HEK293T (cell line): ENCODE measurements around the gene ZNF75A.

ENCODE experiments used
- CTCF ChIA-PET: fragments of 350-600 bp; formaldehyde crosslinking; extraction: SDS; loops from one replicate; lab custom pipeline; 2021; ENCODE audit warnings: antibody characterized with exemption, inconsistent platforms; lab: Yijun Ruan, JAX
- POLR2A ChIA-PET: fragments of 350-600 bp; formaldehyde crosslinking; extraction: SDS; loops from one replicate; lab custom pipeline; 2020; ENCODE audit warnings: antibody characterized with exemption, inconsistent platforms; lab: Yijun Ruan, JAX
- DNase-seq: peaks from one replicate; pipeline ENCODE4 v3.0.0; 2012; ENCODE audit warnings: mixed read lengths; ENCODE audit errors: extremely low spot score
- ARNT ChIP-seq: fragments of 450-650 bp; IDR thresholded peaks from 2 replicates; pipeline ENCODE4 v1.6.1; 2017; ENCODE audit warnings: mild to moderate bottlenecking
- BHLHE40 ChIP-seq: fragments of 450-650 bp; IDR thresholded peaks from 2 replicates; pipeline ENCODE4 v1.6.1; 2016; ENCODE audit warnings: mild to moderate bottlenecking, moderate library complexity, borderline replicate concordance
- ELF4 ChIP-seq: fragments of 450-650 bp; IDR thresholded peaks from 2 replicates; pipeline ENCODE4 v1.6.1; 2017; ENCODE audit warnings: antibody characterized with exemption
- FOXA1 ChIP-seq: fragments of 450-650 bp; IDR thresholded peaks from 2 replicates; pipeline ENCODE4 v1.6.1; 2016; ENCODE audit warnings: mild to moderate bottlenecking
- FOXK2 ChIP-seq: fragments of 450-650 bp; IDR thresholded peaks from 2 replicates; pipeline ENCODE4 v1.6.1; 2016; ENCODE audit warnings: mild to moderate bottlenecking
- FOXM1 ChIP-seq: fragments of 450-650 bp; IDR thresholded peaks from 2 replicates; pipeline ENCODE4 v1.6.1; 2017; ENCODE audit warnings: mild to moderate bottlenecking, borderline replicate concordance
- HDGF ChIP-seq: fragments of 450-650 bp; IDR thresholded peaks from 2 replicates; pipeline ENCODE4 v1.6.1; 2017; ENCODE audit warnings: antibody characterized with exemption, borderline replicate concordance
- L3MBTL2 ChIP-seq: fragments of 450-650 bp; conservative IDR thresholded peaks from 2 replicates; pipeline ENCODE4 v1.6.1; 2016; ENCODE audit warnings: mild to moderate bottlenecking
- LEF1 ChIP-seq: fragments of 450-650 bp; IDR thresholded peaks from 2 replicates; pipeline ENCODE4 v1.6.1; 2017; ENCODE audit warnings: mild to moderate bottlenecking, borderline replicate concordance
- NFRKB ChIP-seq: fragments of 450-650 bp; IDR thresholded peaks from 2 replicates; pipeline ENCODE4 v1.6.1; 2016; ENCODE audit warnings: mild to moderate bottlenecking, moderate library complexity
- PKNOX1 ChIP-seq: fragments of 450-650 bp; IDR thresholded peaks from 2 replicates; pipeline ENCODE4 v1.6.1; 2016
- SP1 ChIP-seq: fragments of 450-650 bp; IDR thresholded peaks from 2 replicates; pipeline ENCODE4 v1.6.1; 2017
- SUZ12 ChIP-seq: fragments of 450-650 bp; IDR thresholded peaks from 2 replicates; pipeline ENCODE4 v1.6.1; 2016; ENCODE audit warnings: mild to moderate bottlenecking
- TARDBP ChIP-seq: fragments of 450-650 bp; IDR thresholded peaks from 2 replicates; pipeline ENCODE4 v1.6.1; 2016
- ZNF384 ChIP-seq: fragments of 450-650 bp; IDR thresholded peaks from 2 replicates; pipeline ENCODE4 v1.6.1; 2016

Gene ZNF75A

GRCh38 chr16:3358871-3359270 is 53.6 kb downstream of the ZNF75A start:
- no peak for TF ChIP-seq NFRKB
- TF ChIP-seq FOXK2 = no peak
- no peak for TF ChIP-seq L3MBTL2
- no peak for TF ChIP-seq LEF1
- TF ChIP-seq ARNT = no peak
- no peak for TF ChIP-seq HDGF
- TF ChIP-seq ELF4 = no peak
- no peak for TF ChIP-seq ZNF384
- POLR2A ChIA-PET = no interaction called here
- CTCF ChIA-PET = no interaction called here
- no peak for DNase-seq

GRCh38 chr16:3362931-3363330 is 57.6 kb downstream of the ZNF75A start:
- CTCF ChIA-PET = no interaction called here
- no peak for DNase-seq
- POLR2A ChIA-PET = no interaction called here
- no peak for TF ChIP-seq LEF1

- ChIA-PET CTCF (no interaction called here), POLR2A (no interaction called here)
- TF ChIP-seq BHLHE40 (no peak), HDGF (no peak), SP1 (no peak), FOXM1 (no peak), FOXK2 (no peak), SUZ12 (no peak), TARDBP (no peak), PKNOX1 (no peak), ZNF384 (no peak), FOXA1 (no peak), NFRKB (no peak), L3MBTL2 (no peak)
- no peak for DNase-seq
These were observed 58.5 kb downstream of the ZNF75A start for GRCh38 chr16:3363793-3364192.

GRCh38 chr16:3364774-3365427 is 59.6 kb downstream of the ZNF75A start:
- CTCF ChIA-PET = no interaction called here
- peak; percentile 77 for DNase-seq

More at GRCh38 chr16:3364774-3365427, 59.6 kb downstream of the ZNF75A start:
- POLR2A ChIA-PET = interaction anchor here (0.9 kb wide), 3 partner anchors 9 to 130 kb away, joined by 4 read pairs; partner anchors contain the start of gene ZNF200
- TF ChIP-seq PKNOX1 (peak; percentile 68), L3MBTL2 (peak; percentile 47; the same call in 1 of the 2 replicates), SP1 (no peak)
